SK-N-SH (cell line): ENCODE measurements around the gene PFKL. TPM values are rescaled to one million over a fixed set of nuclear protein-coding genes. Genes with fewer than 3 reads are reported as not detected.

Experiments used
- CTCF ChIA-PET: fragments of 300-600, 350-600 bp; formaldehyde crosslinking; extraction: SDS; loops from one replicate; lab custom pipeline; 2021; lab: Yijun Ruan, JAX
- POLR2A ChIA-PET: fragments of 350-600 bp; sonication (Branson Sonifier 250); formaldehyde crosslinking; extraction: SDS; loops from one replicate; lab custom pipeline; 2020; ENCODE audit warnings: antibody characterized with exemption, inconsistent platforms; lab: Yijun Ruan, JAX
- DNase-seq: peaks from one replicate; pipeline ENCODE4 v3.0.0; 2012
- H2AFZ ChIP-seq: fragments of 200-600 bp; sonication (generic); 2 replicates; pipeline ENCODE4 v1.8.1; 2016; ENCODE audit warnings: antibody characterized with exemption, mild to moderate bottlenecking, low read depth
- H3F3A ChIP-seq: fragments of 200-600 bp; sonication (generic); replicated peaks from 2 replicates; pipeline ENCODE3; 2016; ENCODE audit warnings: antibody characterized with exemption, mild to moderate bottlenecking; ENCODE audit not compliant: insufficient read depth
- H3K27ac ChIP-seq, 2 experiments: fragments of 200-500 bp in 1 of 2; fragments of 200-600 bp in 1 of 2; sonication (Bioruptor generic) in 1 of 2; sonication (generic), shearing (Covaris generic) in 1 of 2; 2 replicates each; pipeline versions ENCODE4 v1.5.1 to v1.6.1; 2014 to 2016; ENCODE audit warnings: low read depth in 2 of 2, inconsistent platforms in 1 of 2, low read length in 1 of 2, mild to moderate bottlenecking in 1 of 2, mixed read lengths in 1 of 2
- H3K27me3 ChIP-seq: fragments of 200-600 bp; sonication (generic), shearing (Covaris generic); 2 replicates; pipeline ENCODE4 v1.6.1; 2016; ENCODE audit warnings: mixed run types; ENCODE audit not compliant: insufficient read depth
- H3K36me3 ChIP-seq, 2 experiments: fragments of 200-500 bp in 1 of 2; fragments of 200-600 bp in 1 of 2; sonication (Bioruptor generic) in 1 of 2; sonication (generic) in 1 of 2; replicated peaks in 1 of 2; 2 replicates each; pipeline versions ENCODE3 to v1.5.1; 2014 to 2016; ENCODE audit warnings: low read length in 1 of 2, mild to moderate bottlenecking in 1 of 2; ENCODE audit not compliant: insufficient read depth in 2 of 2, control insufficient read depth in 1 of 2
- H3K4me1 ChIP-seq, 2 experiments: fragments of 200-500 bp in 1 of 2; fragments of 200-600 bp in 1 of 2; sonication (Bioruptor generic) in 1 of 2; sonication (generic), shearing (Covaris generic) in 1 of 2; 2 replicates each; pipeline versions ENCODE4 v1.5.1 to v1.6.1; 2014 to 2016; ENCODE audit warnings: low read depth in 1 of 2, low read length in 1 of 2, mixed run types in 1 of 2; ENCODE audit not compliant: insufficient read depth in 2 of 2, control insufficient read depth in 1 of 2
- H3K4me2 ChIP-seq: fragments of 200-600 bp; sonication (generic), shearing (Covaris generic); 2 replicates; pipeline ENCODE4 v1.6.1; 2017; ENCODE audit warnings: mixed run types
- H3K4me3 ChIP-seq, 2 experiments: fragments of 200-500 bp in 1 of 2; fragments of 200-600 bp in 1 of 2; sonication (Bioruptor generic) in 1 of 2; sonication (generic), shearing (Covaris generic) in 1 of 2; 2 replicates each; pipeline versions ENCODE4 v1.5.1 to v1.8.1; 2014 to 2016; ENCODE audit warnings: low read depth in 2 of 2, inconsistent platforms in 1 of 2, low read length in 1 of 2, mild to moderate bottlenecking in 1 of 2, mixed read lengths in 1 of 2, moderate library complexity in 1 of 2
- H3K79me2 ChIP-seq: fragments of 200-600 bp; sonication (generic); 2 replicates; pipeline ENCODE4 v1.8.1; 2017; ENCODE audit warnings: mild to moderate bottlenecking; ENCODE audit not compliant: insufficient read depth
- H3K9ac ChIP-seq: fragments of 200-600 bp; sonication (generic); 2 replicates; pipeline ENCODE4 v1.6.1; 2017; ENCODE audit warnings: mixed run types
- H3K9me2 ChIP-seq: fragments of 200-600 bp; sonication (generic); 2 replicates; pipeline ENCODE4 v1.6.1; 2017; ENCODE audit warnings: mixed run types
- H3K9me3 ChIP-seq: fragments of 200-600 bp; sonication (generic); 2 replicates; pipeline ENCODE4 v1.6.1; 2017; ENCODE audit warnings: mixed run types, mild to moderate bottlenecking, moderate library complexity
- H4K20me1 ChIP-seq: fragments of 200-600 bp; sonication (generic); 2 replicates; pipeline ENCODE4 v1.6.1; 2017; ENCODE audit warnings: mild to moderate bottlenecking, mixed run types; ENCODE audit not compliant: insufficient read depth
- FOSL2 ChIP-seq: IDR thresholded peaks from 2 replicates; pipeline ENCODE4 v1.4.0; 2012; ENCODE audit warnings: low read depth, mild to moderate bottlenecking, moderate library complexity, borderline replicate concordance
- FOXM1 ChIP-seq: IDR thresholded peaks from 2 replicates; pipeline ENCODE4 v1.4.0; 2012; ENCODE audit warnings: low read depth, mild to moderate bottlenecking
- GABPA ChIP-seq: IDR thresholded peaks from 2 replicates; pipeline ENCODE4 v1.4.0; 2012; ENCODE audit warnings: low read depth, mild to moderate bottlenecking
- GATA2 ChIP-seq: sonication (generic); formaldehyde crosslinking; IDR thresholded peaks from 2 replicates; pipeline ENCODE4 v1.5.0; 2020; ENCODE audit warnings: mild to moderate bottlenecking, missing genetic modification reagents
- NRF1 ChIP-seq: IDR thresholded peaks from 2 replicates; pipeline ENCODE4 v1.6.1; 2012; ENCODE audit warnings: low read depth, mild to moderate bottlenecking, low read length
- RAD21 ChIP-seq: IDR thresholded peaks from 2 replicates; pipeline ENCODE4 v1.6.1; 2012; ENCODE audit warnings: mild to moderate bottlenecking, low read length
- RXRA ChIP-seq: IDR thresholded peaks from 2 replicates; pipeline ENCODE4 v1.4.0; 2012; ENCODE audit warnings: low read depth, mild to moderate bottlenecking, borderline replicate concordance
- YY1 ChIP-seq: IDR thresholded peaks from 2 replicates; pipeline ENCODE4 v1.4.0; 2012; ENCODE audit warnings: low read depth, mild to moderate bottlenecking
- WGBS: methylation state at CpG from one replicate; pipeline ENCODE4 v1.1.6; 2017; ENCODE audit warnings: low lambda C conversion rate; 5-methylcytosine and 5-hydroxymethylcytosine counted together
- polyA plus RNA-seq, 3 experiments: library from polyadenylated mRNA; depleted of rRNA; stranded (reverse); fragments of >200 nt; gene quantifications; 2 replicates each; pipeline ENCODE4 v1.2.3, GENCODE V29; 2012
- TF ChIP-seq, protein P1 (sequence below): IDR thresholded peaks from 2 replicates; pipeline ENCODE4; 2012
- TF ChIP-seq, protein P2 (sequence below): IDR thresholded peaks from 2 replicates; pipeline ENCODE4 v1.4.0; 2012; ENCODE audit warnings: low read depth

Gene PFKL
- polyA plus RNA-seq, 1 of the 3 experiments (the other 2 are of a cell fraction), result 118 TPM

DNA sequence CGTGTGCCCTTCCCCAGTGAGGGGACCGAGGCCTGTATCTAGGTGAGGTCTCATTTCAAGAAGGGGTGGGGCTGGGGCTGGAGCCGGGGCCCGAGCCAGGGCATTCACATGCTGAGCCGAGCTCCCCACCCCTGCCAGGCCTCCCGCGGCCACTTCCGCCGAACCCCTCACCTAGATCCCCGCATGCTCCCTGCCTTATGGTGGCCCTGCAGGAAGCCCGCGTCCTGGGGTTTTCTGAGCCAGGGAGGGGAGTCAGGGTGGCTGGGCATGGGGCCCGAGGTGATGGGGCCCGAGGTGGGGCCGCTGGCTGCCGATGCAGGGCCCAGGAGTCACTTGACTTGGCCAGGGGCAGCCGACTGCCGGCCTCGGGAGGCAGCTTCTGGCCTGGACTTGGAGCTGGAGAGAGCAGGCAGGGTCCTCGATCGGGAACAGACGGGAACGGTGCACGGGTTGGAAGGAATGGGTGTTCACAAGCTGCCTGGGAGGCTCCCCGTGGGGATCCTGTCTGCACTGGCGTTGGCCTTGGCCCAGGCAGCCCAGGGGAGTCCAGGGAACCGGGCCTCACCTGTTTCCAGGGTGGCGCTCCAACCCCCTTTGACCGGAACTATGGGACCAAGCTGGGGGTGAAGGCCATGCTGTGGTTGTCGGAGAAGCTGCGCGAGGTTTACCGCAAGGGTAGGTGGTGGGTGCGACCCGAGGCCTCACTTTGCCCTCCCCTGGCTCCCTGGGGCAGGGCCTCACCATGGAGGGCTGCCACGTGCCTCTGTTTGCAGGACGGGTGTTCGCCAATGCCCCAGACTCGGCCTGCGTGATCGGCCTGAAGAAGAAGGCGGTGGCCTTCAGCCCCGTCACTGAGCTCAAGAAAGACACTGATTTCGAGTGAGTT is 25.8 kb downstream of the PFKL start:
- POLR2A ChIA-PET, result no interaction called here

DNA sequence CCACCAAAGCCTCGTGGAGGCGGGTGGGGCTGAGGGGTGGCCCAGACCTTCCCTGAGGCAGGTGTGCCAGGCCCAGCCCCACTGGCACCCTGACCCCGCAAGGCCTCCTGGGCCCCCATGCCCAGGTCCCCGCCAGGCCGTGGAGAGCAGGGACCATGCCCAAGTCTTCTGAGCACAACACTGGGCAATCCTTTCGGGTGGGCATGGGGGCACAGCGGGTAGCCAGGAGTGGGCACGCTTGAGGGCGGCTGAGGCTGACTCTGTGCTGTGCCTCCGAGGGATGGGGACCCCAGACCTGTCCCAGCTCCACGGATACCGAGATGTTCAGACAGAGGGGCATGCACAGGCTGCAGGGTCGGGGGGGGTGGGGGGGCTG is 26.4 kb downstream of the PFKL start:
- no peak for DNase-seq
- no peak overlapping the region for H3K9ac ChIP-seq
- ChIA-PET CTCF (interaction anchor here (1.1 to 1.6 kb wide), 2 partner anchors 22 to 29 kb away, joined by 3 to 6 read pairs; no protein-coding TSS in a partner anchor), POLR2A (no interaction called here)
- H3K9me2 ChIP-seq, result no peaks in the 10 kb centered on the region
- H3K4me3 ChIP-seq, result no peak overlapping the region
- no peaks in the 10 kb centered on the region for H3K27me3 ChIP-seq
- H4K20me1 ChIP-seq, result no peaks in the 10 kb centered on the region
- no peak overlapping the region for H3K27ac ChIP-seq
- no peak overlapping the region for H2AFZ ChIP-seq
- 100% methylated on average over 2 of the region's 13 CpGs for WGBS
- peaks cover 0 to 11% of the 10 kb centered on the region in 2 experiments; a peak in 1 of 4 replicates for H3K4me1 ChIP-seq
- H3K36me3 ChIP-seq, result peaks cover 0 to 40% of the 10 kb centered on the region in 2 experiments
- TF ChIP-seq FOXM1, result no peak
- TF ChIP-seq, protein P1, sequence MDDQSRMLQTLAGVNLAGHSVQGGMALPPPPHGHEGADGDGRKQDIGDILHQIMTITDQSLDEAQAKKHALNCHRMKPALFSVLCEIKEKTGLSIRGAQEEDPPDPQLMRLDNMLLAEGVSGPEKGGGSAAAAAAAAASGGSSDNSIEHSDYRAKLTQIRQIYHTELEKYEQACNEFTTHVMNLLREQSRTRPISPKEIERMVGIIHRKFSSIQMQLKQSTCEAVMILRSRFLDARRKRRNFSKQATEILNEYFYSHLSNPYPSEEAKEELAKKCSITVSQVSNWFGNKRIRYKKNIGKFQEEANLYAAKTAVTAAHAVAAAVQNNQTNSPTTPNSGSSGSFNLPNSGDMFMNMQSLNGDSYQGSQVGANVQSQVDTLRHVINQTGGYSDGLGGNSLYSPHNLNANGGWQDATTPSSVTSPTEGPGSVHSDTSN, result no peak
- TF ChIP-seq RXRA, result no peak
- no peak for TF ChIP-seq RAD21
- TF ChIP-seq, all 33 proteins: peak for 0
- no peaks in the 10 kb centered on the region for H3K79me2 ChIP-seq
- no peak overlapping the region for H3K4me2 ChIP-seq
- no peaks in the 10 kb centered on the region for H3F3A ChIP-seq
- H3K9me3 ChIP-seq, result no peaks in the 10 kb centered on the region

More for the DNA sequence above, 25.8 kb downstream of the PFKL start:
- no peak overlapping the region for H3K9ac ChIP-seq
- peaks cover 0 to 44% of the 10 kb centered on the region in 2 experiments for H3K36me3 ChIP-seq
- TF ChIP-seq NRF1 (no peak), FOSL2 (no peak), GABPA (no peak), YY1 (no peak), GATA2 (CRISPR knock-in tag) (no peak)
- TF ChIP-seq, protein P2, sequence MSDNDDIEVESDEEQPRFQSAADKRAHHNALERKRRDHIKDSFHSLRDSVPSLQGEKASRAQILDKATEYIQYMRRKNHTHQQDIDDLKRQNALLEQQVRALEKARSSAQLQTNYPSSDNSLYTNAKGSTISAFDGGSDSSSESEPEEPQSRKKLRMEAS, result no peak
- TF ChIP-seq, all 33 proteins: peak for 0
- H3K9me3 ChIP-seq, result no peaks in the 10 kb centered on the region
- no peaks in the 10 kb centered on the region for H4K20me1 ChIP-seq
- WGBS, result 96% methylated on average over 17 of the region's 44 CpGs
- no peak for DNase-seq
- H3K27ac ChIP-seq, result no peak overlapping the region
- no peaks in the 10 kb centered on the region for H3K79me2 ChIP-seq
- no peak overlapping the region for H3K4me2 ChIP-seq
- no peak overlapping the region for H3K4me3 ChIP-seq
- no peaks in the 10 kb centered on the region for H3K9me2 ChIP-seq
- no peaks in the 10 kb centered on the region for H3K27me3 ChIP-seq
- H2AFZ ChIP-seq, result no peak overlapping the region
- H3F3A ChIP-seq, result no peaks in the 10 kb centered on the region
- H3K4me1 ChIP-seq, result peaks cover 0 to 11% of the 10 kb centered on the region in 2 experiments; a peak in 1 of 4 replicates
- CTCF ChIA-PET, result interaction anchor here (1.1 to 1.6 kb wide), 2 partner anchors 22 to 28 kb away, joined by 3 to 6 read pairs; no protein-coding TSS in a partner anchor
